GM21390 (cell line): ENCODE data around the gene YIF1A.
"Not testable (repeated sequence)": the region's sequence is repeated elsewhere in the genome, so short reads cannot be mapped to it uniquely, and the experiment has no call there.

Experiments used
- ATAC-seq: cut with Tn5 transposase; IDR thresholded peaks from one replicate; pipeline ENCODE4 v1.9.1; 2021; ENCODE audit not compliant: unreplicated experiment

Gene YIF1A

GRCh38 chr11:66272596-66272995, 16.3 kb downstream of the YIF1A start:
- ATAC-seq, result no peak

GRCh38 chr11:66271816-66272215, 17.1 kb downstream of the YIF1A start:
- no peak for ATAC-seq

DNA sequence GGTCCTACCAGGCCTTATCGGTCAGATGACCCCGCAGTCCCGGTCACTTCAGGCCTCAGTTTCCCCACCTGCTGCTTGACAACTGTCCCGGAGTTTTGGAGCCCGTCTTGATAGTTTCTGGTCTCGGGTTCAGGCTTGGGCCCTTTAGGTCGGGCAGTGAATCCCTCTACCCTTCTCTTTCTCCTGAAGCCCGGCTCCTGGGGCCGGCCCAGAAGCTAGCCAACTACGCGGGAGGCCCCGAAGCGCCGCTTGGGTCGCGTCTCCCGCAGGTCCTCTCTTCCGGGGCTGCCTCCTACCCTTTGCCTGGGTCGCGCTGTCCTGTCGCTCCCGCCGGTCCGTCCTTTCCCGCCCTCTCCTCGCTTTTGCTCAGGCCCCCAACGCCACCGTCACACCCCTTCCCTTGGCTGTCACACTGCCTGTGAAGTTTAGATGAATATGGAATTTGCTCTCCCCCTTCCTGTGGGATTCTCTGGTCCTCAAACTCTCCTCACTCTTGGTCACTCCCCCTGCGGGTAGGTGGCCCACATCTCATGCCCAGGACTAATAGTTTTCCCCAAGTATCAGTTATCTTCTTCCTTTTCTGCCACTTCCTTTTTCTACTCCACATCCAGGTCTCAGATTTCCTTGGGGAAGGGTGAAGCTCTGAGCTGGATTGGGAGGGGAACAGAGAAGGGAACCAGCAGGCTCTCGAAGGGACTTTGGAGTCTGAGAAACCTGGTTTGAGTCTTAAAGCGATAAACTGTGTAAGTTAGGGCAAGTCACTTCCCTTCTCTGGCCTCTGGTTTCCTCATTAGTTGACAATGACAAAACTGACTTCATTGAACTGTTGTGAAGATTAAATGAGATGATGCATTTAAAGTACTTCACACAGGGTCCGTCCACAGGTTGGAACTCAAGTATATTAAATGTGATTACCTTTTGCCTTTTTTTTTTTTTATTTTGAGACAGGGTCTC, 19.7 kb downstream of the YIF1A start:
- no peak for ATAC-seq

GRCh38 chr11:66268244-66268951, 20.5 kb downstream of the YIF1A start, which contains the start of gene RAB1B:
RAB1B (plus strand) TSS chr11:66268639; CDS start chr11:66268680, 41 bp downstream.
- ATAC-seq, result peak; percentile 77

DNA sequence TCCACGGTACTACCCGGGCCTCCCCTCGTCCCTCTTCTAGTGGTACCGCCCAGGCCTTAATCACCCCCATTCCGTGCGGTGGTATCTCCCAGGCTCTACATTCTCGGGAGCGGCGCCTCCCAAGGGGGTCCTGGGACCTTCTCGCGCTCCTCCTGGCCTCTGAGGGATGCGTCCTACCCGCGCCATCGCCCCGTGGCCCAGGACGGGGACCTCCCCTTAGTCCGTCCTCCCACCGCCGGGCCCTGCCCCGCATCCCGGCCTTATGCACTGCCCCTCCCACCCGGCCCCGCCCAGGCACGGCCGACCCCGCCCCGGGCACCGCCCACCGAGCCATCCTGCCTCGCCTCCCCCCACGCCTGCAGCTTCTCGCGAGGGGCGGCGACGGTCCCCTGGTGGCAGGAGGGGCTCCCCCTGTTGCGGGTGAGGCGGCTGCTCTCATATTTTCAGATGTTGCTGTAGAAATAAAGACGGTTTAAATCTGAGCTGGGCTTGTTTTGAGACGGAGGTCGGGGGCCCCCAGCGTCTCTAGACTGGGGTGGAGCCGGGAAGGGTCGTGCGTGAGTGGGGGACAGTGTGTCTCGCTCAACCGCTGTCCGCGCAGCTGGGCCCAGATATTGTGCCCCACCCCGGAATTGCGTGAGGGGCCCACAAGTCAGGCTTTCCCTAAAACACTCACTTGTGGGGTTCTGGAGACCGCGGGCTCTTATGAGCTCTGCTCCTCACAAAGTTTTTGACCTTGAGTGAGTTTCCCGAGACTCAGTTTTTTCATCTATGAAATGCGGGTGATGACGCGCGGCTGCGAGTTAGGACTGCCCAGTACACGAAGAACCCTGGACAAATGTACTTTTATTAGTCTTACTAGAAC, 21.3 kb downstream of the YIF1A start:
- peak; percentile 45 for ATAC-seq

GRCh38 chr11:66267039-66267378, 21.9 kb downstream of the YIF1A start:
- no peak for ATAC-seq

GRCh38 chr11:66266378-66267038, 22.4 kb downstream of the YIF1A start:
- no peak for ATAC-seq

- no peak for ATAC-seq
Observed at GRCh38 chr11:66265531-66266377, 23.2 kb downstream of the YIF1A start.

DNA sequence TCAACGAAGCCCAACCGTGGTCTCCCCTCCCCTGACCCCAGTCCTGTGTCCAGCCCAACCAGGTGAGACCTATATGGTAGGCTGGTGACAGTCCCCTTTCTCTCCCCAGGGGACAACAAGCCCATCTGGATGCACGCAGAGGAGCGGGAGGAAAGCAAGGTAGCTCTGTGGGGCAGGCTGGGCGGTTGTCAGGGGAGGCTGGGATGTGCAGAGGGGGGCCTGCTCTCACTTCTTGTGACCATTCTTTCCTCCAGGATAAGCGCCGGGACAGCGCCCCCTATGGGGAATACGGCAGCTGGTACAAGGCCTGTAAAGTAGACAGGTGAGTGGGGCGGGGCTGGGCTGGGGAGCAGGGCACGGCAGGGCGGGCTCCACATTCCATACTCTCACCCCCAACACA, 24.0 kb downstream of the YIF1A start:
- ATAC-seq, result no peak

DNA sequence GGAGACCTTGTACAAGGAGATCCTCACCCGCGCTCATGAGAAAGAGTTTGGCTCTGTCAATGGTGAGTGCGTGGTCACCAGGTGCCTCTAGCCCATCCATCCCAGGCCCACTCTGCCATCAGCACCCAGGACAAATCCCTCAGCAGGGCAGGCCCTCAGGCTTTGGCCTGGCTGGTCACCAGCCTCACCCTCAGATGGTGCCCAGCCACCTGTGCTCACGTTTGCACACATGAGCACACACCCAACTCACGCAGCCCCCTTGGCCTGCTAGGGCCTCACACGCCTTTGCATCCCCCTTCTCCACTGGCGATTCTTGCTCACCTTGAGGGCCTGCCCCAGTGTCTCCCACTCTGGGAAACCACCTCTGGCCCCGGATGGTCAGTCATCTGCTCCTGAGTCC, 24.6 kb downstream of the YIF1A start:
- no peak for ATAC-seq

DNA sequence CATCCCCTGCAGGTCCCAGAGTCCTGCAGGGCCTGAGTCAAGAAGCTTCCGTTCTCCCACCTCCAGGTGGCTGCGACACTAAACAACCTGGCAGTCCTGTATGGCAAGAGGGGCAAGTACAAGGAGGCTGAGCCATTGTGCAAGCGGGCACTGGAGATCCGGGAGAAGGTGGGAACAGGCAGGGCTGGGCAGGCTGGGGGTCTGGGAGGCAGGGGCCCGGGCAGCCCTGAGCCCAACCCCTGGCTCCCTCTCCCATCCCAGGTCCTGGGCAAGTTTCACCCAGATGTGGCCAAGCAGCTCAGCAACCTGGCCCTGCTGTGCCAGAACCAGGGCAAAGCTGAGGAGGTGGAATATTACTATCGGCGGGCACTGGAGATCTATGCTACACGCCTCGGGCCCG, 25.2 kb downstream of the YIF1A start:
- no peak for ATAC-seq

- no peak for ATAC-seq
Observed at GRCh38 chr11:66263231-66263630, 25.7 kb downstream of the YIF1A start.

GRCh38 chr11:66262696-66263095, 26.2 kb downstream of the YIF1A start:
- ATAC-seq, result no peak

DNA sequence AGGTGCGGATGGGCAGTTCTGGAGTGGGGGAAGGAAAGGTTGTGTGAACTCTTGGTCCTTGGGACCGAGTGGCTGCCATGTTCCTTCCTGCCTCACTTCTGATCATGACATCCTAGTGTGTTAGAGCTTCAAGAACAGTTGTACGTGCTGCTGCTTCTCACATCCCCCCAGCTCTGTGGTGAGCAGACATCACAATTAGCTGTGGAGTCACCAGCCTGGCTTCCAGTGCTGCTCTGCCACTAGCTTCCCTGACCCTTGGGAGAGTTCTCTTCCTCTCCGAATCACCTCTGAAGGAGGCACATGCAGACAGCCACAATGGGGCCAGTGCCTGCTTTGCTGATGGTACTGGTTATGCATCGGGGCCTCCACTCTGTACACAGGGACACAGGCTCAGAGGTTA, 26.8 kb downstream of the YIF1A start:
- ATAC-seq, result no peak

- ATAC-seq, result no peak
Observed at GRCh38 chr11:66261578-66261977, 27.4 kb downstream of the YIF1A start.

GRCh38 chr11:66259956-66260355, 29.0 kb downstream of the YIF1A start:
- ATAC-seq, result no peak

DNA sequence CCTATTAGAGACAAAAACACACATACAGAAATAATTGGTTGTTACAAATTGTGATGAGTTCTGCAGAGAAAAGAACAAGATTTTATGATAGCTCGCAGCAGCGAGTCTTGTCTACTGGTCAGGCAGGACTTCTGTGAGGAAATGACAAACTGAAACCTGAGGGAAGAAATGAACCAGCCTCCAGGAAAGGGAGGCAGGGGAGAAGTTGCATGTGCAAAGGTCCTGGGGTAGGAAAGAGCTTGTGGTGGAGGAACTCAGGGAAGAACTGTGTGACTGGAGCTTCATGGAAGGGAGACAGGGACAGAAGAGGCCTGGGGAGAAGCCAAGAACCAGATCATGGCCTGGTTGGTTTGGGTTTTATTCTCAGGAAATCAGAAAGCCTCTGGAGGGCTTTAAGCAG, 29.7 kb downstream of the YIF1A start:
- no peak for ATAC-seq

DNA sequence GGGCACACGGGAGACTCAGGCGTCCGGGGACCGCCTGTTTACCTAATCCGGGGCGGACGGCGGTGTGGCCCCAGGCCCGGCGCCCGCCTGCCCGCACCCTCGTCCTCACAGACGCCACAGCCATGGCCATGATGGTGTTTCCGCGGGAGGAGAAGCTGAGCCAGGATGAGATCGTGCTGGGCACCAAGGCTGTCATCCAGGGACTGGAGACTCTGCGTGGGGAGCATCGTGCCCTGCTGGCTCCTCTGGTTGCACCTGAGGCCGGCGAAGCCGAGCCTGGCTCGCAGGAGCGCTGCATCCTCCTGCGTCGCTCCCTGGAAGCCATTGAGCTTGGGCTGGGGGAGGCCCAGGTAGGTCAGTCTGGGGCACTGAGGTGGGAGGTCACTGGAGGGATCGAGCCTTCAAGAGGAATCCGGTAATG, 30.5 kb downstream of the YIF1A start:
- no peak for ATAC-seq

DNA sequence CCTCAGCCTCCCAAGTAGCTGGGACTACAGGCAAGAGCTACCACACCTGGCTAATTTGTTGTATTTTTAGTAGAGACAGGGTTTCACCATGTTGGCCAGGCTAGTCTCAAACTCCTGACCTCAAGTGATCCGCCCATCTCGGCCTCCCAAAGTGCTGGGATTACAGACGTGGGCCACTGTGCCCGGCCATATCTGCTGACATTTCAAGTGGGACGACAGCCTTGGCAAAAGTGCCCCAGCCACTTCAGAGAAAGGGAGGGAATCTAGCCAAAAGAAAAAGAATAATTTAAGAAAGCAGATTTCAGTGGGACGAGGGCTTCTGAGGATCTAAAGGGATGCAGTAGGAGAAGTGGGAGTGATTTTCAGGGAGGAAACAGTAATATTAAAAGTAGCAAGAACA, 35.9 kb downstream of the YIF1A start:
- ATAC-seq, result not testable (repeated sequence)

- ATAC-seq, result no peak
Observed at GRCh38 chr11:66251809-66252208, 37.1 kb downstream of the YIF1A start.
